Measurements from ENCODE around the gene SLC12A5. TPM values are rescaled to one million over a fixed set of nuclear protein-coding genes. Genes with fewer than 3 reads are reported as not detected.

SLC12A5 gene
- total RNA-seq, 1 experiment from 2014 or later, result 8.7 TPM

GRCh38 chr20:46053416-46053815 lies 24.4 kb downstream of the SLC12A5 start:
- Histone ChIP-seq H3K27ac (no peak overlapping the region), H3K27me3 (ENCODE audit: insufficient read depth, low read depth) (peaks cover 26% of the 10 kb centered on the region), H3F3A (ENCODE audit: insufficient read depth, low read depth) (no peaks in the 10 kb centered on the region), H3K9me3 (ENCODE audit: insufficient read depth, low read depth) (no peaks in the 10 kb centered on the region), H3K4me2 (no peak overlapping the region), H3K36me3 (ENCODE audit: low read depth) (no peaks in the 10 kb centered on the region), H3K4me3 (no peak overlapping the region), H2AFZ (no peak overlapping the region), H3K9me2 (ENCODE audit: insufficient read depth) (no peaks in the 10 kb centered on the region), H3K79me2 (ENCODE audit: low read depth) (no peaks in the 10 kb centered on the region), H4K20me1 (ENCODE audit: insufficient read depth) (no peaks in the 10 kb centered on the region), H3K4me1 (replicated peaks; ENCODE audit: insufficient read depth) (no peaks in the 10 kb centered on the region)
- no peak for DNase-seq
- no TSS peak for BruUV-seq (replicated peaks)
- intact Hi-C loops (cut with micrococcal nuclease; ENCODE audit: unreplicated experiment), result no loop called here
- ChIA-PET CTCF (no interaction called here), POLR2A (ENCODE audit: unreplicated experiment) (no interaction called here)
- TF ChIP-seq EZH2 (IDR thresholded peaks at IDR 0.05; ENCODE audit: low read depth), result no peak
- no peak for TF ChIP-seq CTCF (conservative IDR thresholded peaks at IDR 0.05)

- no peaks in the 10 kb centered on the region for H4K20me1 ChIP-seq (ENCODE audit: insufficient read depth)
- H3F3A ChIP-seq (ENCODE audit: insufficient read depth, low read depth), result 0 out of 2 replicates have a peak, but pooled peaks cover 2% of the 10 kb centered on the region
- intact Hi-C loops (cut with micrococcal nuclease; ENCODE audit: unreplicated experiment), result no loop called here
- H3K79me2 ChIP-seq (ENCODE audit: low read depth), result no peaks in the 10 kb centered on the region
- DNase-seq, result no peak
- no TSS peak for BruUV-seq (replicated peaks)
- CTCF ChIA-PET, result no interaction called here
- no peak overlapping the region for H3K4me3 ChIP-seq
- no peak overlapping the region for H2AFZ ChIP-seq
- H3K4me2 ChIP-seq, result no peak overlapping the region
- H3K9me2 ChIP-seq (ENCODE audit: insufficient read depth), result no peaks in the 10 kb centered on the region
- H3K27me3 ChIP-seq (ENCODE audit: insufficient read depth, low read depth), result peaks cover 14% of the 10 kb centered on the region
- POLR2A ChIA-PET (ENCODE audit: unreplicated experiment), result no interaction called here
- TF ChIP-seq EZH2 (IDR thresholded peaks at IDR 0.05; ENCODE audit: low read depth), result no peak
- TF ChIP-seq CTCF (conservative IDR thresholded peaks at IDR 0.05), result no peak
- H3K9me3 ChIP-seq (ENCODE audit: insufficient read depth, low read depth), result no peaks in the 10 kb centered on the region
- H3K27ac ChIP-seq, result no peak overlapping the region
- H3K4me1 ChIP-seq (replicated peaks; ENCODE audit: insufficient read depth), result no peaks in the 10 kb centered on the region
- H3K36me3 ChIP-seq (ENCODE audit: low read depth), result no peaks in the 10 kb centered on the region
Observed at GRCh38 chr20:46054606-46055005, 25.6 kb downstream of the SLC12A5 start.

DNA sequence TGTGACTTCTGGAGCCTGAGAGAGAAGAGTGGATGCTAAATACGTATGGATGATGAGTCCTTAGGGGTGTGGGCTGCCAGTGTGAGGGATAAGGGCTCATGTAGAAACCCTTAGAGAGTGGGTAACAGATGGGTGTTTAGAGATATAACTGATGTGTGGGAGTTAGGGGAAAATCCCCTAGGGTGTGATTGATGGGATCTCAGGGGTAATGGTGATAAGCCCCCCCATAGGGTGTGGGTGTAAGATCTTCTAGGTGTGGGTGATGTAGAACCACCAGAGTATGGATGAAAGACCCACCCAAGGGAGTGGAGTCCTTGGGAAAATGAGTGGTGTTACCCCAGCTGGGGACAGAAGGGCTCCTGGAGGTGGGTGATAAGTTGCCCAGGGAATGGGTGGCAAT lies 26.3 kb downstream of the SLC12A5 start:
- no peaks in the 10 kb centered on the region for H3K79me2 ChIP-seq (ENCODE audit: low read depth)
- no peaks in the 10 kb centered on the region for H3K36me3 ChIP-seq (ENCODE audit: low read depth)
- H3K4me2 ChIP-seq, result no peak overlapping the region
- intact Hi-C loops (cut with micrococcal nuclease; ENCODE audit: unreplicated experiment), result no loop called here
- H3K4me1 ChIP-seq (replicated peaks; ENCODE audit: insufficient read depth), result no peaks in the 10 kb centered on the region
- no peak for DNase-seq
- no peak for TF ChIP-seq CTCF (conservative IDR thresholded peaks at IDR 0.05)
- no peak for TF ChIP-seq EZH2 (IDR thresholded peaks at IDR 0.05; ENCODE audit: low read depth)
- no peak overlapping the region for H3K4me3 ChIP-seq
- BruUV-seq (replicated peaks), result no TSS peak
- H4K20me1 ChIP-seq (ENCODE audit: insufficient read depth), result peaks cover 3% of the 10 kb centered on the region; the same call in 1 of the 2 replicates
- ChIA-PET CTCF (no interaction called here), POLR2A (ENCODE audit: unreplicated experiment) (no interaction called here)
- no peak overlapping the region for H3K27ac ChIP-seq
- H3K27me3 ChIP-seq (ENCODE audit: insufficient read depth, low read depth), result peaks cover 8% of the 10 kb centered on the region
- H3K9me3 ChIP-seq (ENCODE audit: insufficient read depth, low read depth), result no peaks in the 10 kb centered on the region
- H2AFZ ChIP-seq, result no peak overlapping the region
- H3F3A ChIP-seq (ENCODE audit: insufficient read depth, low read depth), result peaks cover 8% of the 10 kb centered on the region; the same call in 1 of the 2 replicates
- H3K9me2 ChIP-seq (ENCODE audit: insufficient read depth), result no peaks in the 10 kb centered on the region
